Panc1 (cell line): ENCODE results near the gene MADD.

Experiments
- POLR2AphosphoS5 ChIP-seq: IDR thresholded peaks from 2 replicates; pipeline ENCODE4 v1.6.1; 2012; ENCODE audit warnings: mild to moderate bottlenecking, low read depth, low read length, moderate library complexity
- TF ChIP-seq, protein P1 (sequence below): fragments of 450-650 bp; IDR thresholded peaks from 2 replicates; pipeline ENCODE4 v1.5.1; 2017; ENCODE audit warnings: mild to moderate bottlenecking

DNA sequence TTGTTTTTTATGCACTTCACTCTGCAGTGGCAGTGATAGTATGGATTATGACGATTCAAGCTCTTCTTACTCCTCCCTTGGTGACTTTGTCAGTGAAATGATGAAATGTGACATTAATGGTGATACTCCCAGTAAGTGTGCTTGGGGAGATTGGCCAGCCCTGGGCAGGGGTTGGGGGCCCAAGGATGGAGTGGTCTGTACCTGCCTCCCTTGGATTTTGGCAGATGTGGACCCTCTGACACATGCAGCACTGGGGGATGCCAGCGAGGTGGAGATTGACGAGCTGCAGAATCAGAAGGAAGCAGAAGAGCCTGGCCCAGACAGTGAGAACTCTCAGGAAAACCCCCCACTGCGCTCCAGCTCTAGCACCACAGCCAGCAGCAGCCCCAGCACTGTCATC, 14.2 kb downstream of the MADD start:
- TF ChIP-seq, protein P1, sequence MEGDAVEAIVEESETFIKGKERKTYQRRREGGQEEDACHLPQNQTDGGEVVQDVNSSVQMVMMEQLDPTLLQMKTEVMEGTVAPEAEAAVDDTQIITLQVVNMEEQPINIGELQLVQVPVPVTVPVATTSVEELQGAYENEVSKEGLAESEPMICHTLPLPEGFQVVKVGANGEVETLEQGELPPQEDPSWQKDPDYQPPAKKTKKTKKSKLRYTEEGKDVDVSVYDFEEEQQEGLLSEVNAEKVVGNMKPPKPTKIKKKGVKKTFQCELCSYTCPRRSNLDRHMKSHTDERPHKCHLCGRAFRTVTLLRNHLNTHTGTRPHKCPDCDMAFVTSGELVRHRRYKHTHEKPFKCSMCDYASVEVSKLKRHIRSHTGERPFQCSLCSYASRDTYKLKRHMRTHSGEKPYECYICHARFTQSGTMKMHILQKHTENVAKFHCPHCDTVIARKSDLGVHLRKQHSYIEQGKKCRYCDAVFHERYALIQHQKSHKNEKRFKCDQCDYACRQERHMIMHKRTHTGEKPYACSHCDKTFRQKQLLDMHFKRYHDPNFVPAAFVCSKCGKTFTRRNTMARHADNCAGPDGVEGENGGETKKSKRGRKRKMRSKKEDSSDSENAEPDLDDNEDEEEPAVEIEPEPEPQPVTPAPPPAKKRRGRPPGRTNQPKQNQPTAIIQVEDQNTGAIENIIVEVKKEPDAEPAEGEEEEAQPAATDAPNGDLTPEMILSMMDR = no peak
- TF ChIP-seq POLR2AphosphoS5 = no peak
